NCI-H1694 (cell line): Measurements from ENCODE around the gene TRAPPC3.
"Not testable (repeated sequence)": the region's sequence is repeated elsewhere in the genome, so short reads cannot be mapped to it uniquely, and the experiment has no call there.

ENCODE experiments used
- DNase-seq: peaks from one replicate; lab custom pipeline; 2025; lab: John Stamatoyannopoulos, UW

Gene TRAPPC3

GRCh38 chr1:36166136-36166535, 16.9 kb upstream of the TRAPPC3 start:
- no peak for DNase-seq

- DNase-seq: no peak
Observed at GRCh38 chr1:36165145-36165544, 15.9 kb upstream of the TRAPPC3 start.

- DNase-seq: no peak
Observed at GRCh38 chr1:36164361-36164760, 15.1 kb upstream of the TRAPPC3 start.

GRCh38 chr1:36163426-36163825, 14.1 kb upstream of the TRAPPC3 start:
- DNase-seq: no peak

GRCh38 chr1:36162680-36163239, 13.5 kb upstream of the TRAPPC3 start:
- no peak for DNase-seq

GRCh38 chr1:36161641-36162531, 12.6 kb upstream of the TRAPPC3 start:
- no peak for DNase-seq

- no peak for DNase-seq
Observed at GRCh38 chr1:36160949-36161485, 11.7 kb upstream of the TRAPPC3 start.

- no peak for DNase-seq
Observed at GRCh38 chr1:36160388-36160948, 11.2 kb upstream of the TRAPPC3 start.

GRCh38 chr1:36159614-36160387, 10.5 kb upstream of the TRAPPC3 start:
- DNase-seq: no peak

- DNase-seq: not testable (repeated sequence)
Observed at GRCh38 chr1:36158827-36159252, 9.6 kb upstream of the TRAPPC3 start.

- DNase-seq: no peak
Observed at GRCh38 chr1:36157973-36158826, 8.9 kb upstream of the TRAPPC3 start.

- peak; percentile 26 for DNase-seq
Observed at GRCh38 chr1:36157115-36157903, 8.0 kb upstream of the TRAPPC3 start.

GRCh38 chr1:36156329-36157114, 7.2 kb upstream of the TRAPPC3 start:
- no peak for DNase-seq

GRCh38 chr1:36155408-36156328, 6.4 kb upstream of the TRAPPC3 start, which contains the start of gene MAP7D1:
Gene MAP7D1 (plus strand): TSS chr1:36156160. CDS start chr1:36156418, 258 bp downstream.
- DNase-seq: no peak

- DNase-seq: no peak
Observed at GRCh38 chr1:36154765-36155407, 5.6 kb upstream of the TRAPPC3 start.

GRCh38 chr1:36154335-36154734, 5.0 kb upstream of the TRAPPC3 start:
- no peak for DNase-seq

- DNase-seq: no peak
Observed at GRCh38 chr1:36153476-36153875, 4.2 kb upstream of the TRAPPC3 start.

- DNase-seq: no peak
Observed at GRCh38 chr1:36151845-36152203, 2.5 kb upstream of the TRAPPC3 start.
